NOMO-1 treated with DMSO at 0.1 percent for 48 hours (cell line): ENCODE measurements around the gene TFDP2.
"Not testable (repeated sequence)": the region's sequence is repeated elsewhere in the genome, so short reads cannot be mapped to it uniquely, and the experiment has no call there.

ENCODE experiments used
- DNase-seq: peaks from one replicate; lab custom pipeline; 2025; ENCODE audit not compliant: unreplicated experiment; lab: John Stamatoyannopoulos, UW

Gene TFDP2

DNA sequence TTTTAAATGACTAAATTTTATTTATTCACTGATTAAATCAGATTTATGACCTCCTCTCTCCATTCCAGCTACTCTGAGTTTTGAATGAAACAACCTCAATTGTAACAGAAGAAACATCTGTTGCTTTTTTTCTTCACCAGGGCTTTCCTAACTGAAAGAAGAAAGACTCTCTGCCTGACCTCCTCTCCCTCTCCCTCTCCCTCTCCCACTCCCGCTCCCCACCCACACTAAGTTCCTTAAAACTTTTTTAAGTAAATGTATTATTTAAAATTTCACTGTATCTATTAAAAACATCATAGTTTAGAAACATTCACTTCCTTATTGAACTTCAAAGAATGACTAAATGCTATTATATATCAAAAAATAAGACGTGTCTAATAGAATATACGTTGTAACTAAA, 122.0 kb downstream of the TFDP2 start:
- DNase-seq, result no peak

DNA sequence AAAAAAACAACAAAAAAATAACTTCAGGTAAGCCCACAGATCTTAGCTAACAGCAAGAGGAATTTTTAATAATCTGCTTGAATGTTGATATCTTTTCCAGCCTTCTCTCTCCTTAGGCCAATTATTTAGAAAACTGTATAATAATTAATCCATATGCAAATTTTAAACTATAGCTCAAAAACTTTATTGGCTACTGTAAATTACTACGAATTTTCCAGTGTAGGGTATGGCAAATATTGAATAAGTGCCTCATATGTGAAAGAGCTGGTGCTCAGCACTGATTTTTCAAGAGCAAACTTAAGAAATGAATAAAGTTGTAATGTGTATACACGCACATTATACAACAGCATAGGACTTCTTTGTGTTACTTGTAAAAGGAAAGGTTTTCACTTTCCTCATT, 123.0 kb downstream of the TFDP2 start:
- DNase-seq, result no peak

DNA sequence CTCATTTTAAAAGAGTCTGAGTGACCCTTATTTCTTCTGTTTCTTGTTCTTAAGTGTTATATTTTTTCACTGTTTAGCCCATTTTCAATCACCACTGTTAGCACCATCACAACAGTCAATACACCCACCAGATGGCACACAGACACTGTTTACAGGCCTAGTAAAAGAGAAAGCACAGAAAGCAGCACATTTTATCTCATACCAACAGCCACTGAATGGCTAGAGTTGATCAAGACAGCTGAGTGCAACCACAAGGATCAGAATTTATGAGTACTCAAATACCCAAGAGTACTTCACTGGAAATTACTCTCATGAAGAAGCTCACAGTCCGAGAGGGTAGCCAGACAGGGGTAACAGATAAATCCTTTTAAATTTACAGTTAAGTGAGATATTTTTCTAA, 127.0 kb downstream of the TFDP2 start:
- DNase-seq, result no peak

DNA sequence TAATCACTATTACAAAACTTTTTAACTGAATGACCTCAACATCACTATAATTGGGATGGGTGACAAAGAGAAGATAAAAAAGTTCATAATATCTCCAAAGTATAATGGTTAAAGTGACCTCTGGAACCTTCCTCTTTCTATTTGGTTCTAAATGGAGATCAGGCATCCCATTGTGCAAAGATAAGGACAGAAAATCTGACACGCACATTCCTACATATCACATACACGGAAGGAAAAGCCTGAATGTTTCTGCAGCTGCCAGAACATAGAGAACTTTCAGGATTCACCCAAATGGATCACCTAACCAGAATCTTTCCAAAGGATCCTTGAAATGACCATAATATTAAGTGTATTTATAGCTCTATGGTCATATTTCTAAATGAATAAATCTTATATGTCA, 128.2 kb downstream of the TFDP2 start:
- DNase-seq, result peak; percentile 6

- DNase-seq, result peak; percentile 63
These were observed 129.5 kb downstream of the TFDP2 start for GRCh38 chr3:142019794-142020320.

DNA sequence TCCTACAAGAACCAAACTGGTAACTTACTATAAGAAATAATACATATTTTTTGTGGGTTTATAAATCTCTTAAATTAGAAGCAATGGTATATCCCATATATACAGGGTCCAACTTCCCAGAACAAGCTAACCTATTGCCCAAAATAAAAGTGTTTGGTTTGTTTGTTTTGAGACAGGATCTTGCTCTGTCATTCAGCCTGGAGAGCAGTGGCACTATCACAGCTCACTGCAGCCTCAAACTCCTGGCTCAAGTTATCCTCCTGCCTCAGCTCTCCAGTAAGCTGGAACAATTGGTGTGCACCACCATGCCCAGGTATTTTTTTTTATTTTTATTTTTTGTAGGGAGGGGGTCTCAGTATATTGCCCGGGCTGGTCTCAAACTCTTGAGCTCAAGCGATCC, 135.4 kb downstream of the TFDP2 start:
- no peak for DNase-seq

GRCh38 chr3:142013326-142013980, 135.9 kb downstream of the TFDP2 start:
- no peak for DNase-seq

- no peak for DNase-seq
These were observed 140.3 kb downstream of the TFDP2 start for GRCh38 chr3:142009029-142009428.

DNA sequence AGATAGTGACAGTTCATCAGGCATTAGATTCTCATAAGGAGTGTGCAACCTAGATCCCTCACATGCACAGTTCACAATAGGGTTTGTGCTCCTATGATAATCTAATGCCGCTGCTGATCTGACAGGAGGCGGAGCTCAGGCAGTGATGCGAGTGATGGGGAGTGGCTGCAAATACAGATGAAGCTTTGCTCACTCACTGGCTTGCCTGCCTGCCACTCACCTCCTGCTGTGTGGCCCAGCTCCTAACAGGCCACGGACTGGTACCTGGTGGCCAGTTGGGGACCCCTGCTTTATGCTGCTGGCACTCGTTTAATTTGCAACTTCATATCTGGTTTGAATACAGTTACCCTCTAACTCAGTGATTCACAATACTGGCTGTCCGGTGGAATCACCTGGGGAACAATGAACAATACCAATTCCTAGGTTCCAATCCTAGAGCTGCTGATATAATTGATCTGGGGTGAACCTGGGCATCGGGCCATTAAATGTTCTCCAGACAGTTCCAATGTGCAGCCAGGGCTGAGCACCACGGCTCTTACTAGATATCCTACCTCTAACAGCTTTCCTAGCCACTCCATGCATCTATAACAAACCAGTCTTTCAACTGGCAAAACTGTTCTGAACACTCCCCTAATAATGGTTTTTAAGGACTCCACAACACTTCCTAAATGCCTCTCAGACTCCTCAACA, 141.5 kb downstream of the TFDP2 start:
- no peak for DNase-seq

GRCh38 chr3:142004957-142005356, 144.4 kb downstream of the TFDP2 start:
- DNase-seq, result not testable (repeated sequence)

DNA sequence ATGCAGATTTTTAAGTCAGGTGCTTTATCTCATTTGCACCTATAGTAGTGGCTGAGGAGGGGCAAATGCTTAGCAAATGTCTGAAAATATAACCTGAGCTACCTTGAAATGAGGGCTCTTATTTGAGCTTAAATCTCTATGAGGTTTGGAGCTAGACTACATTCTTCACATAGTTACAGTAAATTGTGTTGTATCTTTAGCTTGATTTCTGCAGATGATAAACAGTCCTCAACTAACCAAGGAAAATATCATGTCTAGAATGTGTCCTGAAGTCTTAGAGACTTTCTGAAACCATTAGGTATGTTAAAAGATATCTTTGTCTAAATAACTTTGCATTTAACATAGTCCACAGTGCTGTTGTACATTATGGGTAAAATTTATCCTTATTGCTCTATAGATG, 145.3 kb downstream of the TFDP2 start:
- no peak for DNase-seq

DNA sequence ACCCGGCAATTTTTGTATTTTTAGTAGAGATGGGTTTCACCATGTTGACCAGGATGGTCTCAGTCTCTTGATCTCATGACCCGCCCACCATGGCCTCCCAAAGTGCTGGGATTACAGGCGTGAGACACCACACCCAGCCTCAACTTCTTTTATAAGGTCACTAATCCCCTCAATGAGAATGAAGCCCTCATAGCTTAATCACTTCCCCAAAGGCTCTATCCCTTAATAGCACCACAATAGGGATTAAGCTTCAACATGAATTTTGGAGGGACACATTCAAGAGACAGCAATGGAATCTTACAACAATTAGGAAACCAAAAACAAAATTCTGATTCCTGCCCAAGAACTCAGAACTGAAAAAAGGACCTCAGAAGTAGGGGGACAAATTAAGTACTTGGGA, 146.1 kb downstream of the TFDP2 start:
- no peak for DNase-seq

- DNase-seq, result no peak
These were observed 148.9 kb downstream of the TFDP2 start for GRCh38 chr3:142000325-142000870.

DNA sequence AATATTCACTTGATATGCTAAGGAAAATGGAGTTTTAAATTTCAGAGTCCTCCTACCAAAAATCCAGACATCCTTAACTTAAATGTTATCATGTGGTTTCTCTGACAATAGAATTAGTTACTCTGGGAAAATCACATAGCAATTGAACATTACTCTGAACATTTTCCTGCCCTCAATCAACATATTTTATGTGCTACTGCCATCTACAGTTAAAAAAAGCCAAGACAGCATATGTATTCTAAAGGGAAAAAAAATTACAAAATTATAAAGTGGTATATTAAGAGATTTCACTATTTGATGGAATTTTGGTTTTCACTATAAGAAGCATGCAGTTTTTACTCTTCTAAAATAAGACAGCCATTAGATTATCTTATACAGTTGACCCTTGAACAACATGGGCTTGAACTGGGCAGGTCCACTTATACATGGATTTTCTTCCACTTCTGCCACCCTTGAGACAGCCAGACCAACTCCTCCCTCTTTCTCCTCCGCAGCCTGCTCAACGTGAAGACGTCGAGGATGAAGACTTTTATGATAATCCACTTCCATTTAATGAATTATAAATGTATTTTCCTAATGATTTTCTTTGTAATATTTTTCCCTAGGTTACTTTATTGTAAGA, 150.6 kb downstream of the TFDP2 start:
- DNase-seq, result no peak

DNA sequence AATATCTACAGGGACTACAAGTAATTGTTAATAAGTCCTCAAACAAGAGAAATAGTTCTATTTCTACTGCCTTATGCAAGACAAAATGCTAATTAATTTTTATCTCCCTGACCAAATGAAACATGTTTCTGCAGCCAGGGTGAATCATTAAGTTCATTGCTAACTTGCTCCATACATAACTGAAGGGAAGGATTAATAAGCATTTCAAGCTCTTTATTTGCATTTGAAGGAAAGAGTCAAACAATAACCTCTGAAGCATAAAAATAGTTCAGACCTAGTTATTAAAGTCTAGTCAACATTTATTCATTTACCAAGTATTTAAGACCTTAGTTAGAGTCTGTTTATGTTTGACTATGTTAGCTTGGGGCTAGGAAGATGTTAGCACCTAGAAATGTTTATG, 152.9 kb downstream of the TFDP2 start:
- DNase-seq, result no peak

- DNase-seq, result peak; percentile 74
These were observed 154.5 kb downstream of the TFDP2 start for GRCh38 chr3:141994856-141995255.

DNA sequence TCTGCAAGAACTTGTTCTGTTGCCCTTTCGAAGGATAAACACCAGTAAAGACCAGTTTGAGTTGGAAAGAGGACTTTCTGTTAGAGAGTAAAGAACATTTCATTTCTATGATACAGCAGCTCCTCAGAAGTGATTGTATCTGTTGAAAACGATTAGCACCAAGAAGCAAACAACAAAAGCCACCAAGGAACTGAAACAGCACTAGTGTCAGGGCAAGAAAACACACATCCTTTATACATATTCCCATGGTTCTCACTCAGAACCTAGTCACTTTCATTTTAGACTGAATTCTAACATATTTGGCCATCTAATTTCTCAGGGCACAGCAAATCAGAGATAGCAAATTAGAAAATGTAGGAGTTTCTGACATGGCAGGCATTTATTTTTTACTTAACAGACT, 156.8 kb downstream of the TFDP2 start:
- peak; percentile 29 for DNase-seq

- no peak for DNase-seq
These were observed 162.7 kb downstream of the TFDP2 start for GRCh38 chr3:141986548-141987107.

DNA sequence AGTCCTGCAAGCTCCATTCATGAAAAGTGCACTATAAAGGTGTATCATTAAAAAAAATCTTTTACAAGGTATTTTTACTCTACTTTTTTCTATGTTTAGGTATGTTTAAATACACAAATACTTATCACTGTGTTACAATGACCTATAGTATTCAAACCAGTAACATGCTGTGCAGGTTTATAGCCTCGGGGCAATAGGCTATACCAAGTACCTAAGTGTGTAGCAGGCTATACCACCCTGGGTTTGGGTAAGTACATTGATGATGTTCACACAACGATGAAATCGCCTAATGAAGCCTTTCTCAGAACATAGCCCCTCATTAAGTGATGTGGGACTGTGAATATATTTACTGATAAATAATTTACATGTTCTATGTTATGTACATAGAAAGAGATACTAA, 168.3 kb downstream of the TFDP2 start:
- DNase-seq, result no peak

DNA sequence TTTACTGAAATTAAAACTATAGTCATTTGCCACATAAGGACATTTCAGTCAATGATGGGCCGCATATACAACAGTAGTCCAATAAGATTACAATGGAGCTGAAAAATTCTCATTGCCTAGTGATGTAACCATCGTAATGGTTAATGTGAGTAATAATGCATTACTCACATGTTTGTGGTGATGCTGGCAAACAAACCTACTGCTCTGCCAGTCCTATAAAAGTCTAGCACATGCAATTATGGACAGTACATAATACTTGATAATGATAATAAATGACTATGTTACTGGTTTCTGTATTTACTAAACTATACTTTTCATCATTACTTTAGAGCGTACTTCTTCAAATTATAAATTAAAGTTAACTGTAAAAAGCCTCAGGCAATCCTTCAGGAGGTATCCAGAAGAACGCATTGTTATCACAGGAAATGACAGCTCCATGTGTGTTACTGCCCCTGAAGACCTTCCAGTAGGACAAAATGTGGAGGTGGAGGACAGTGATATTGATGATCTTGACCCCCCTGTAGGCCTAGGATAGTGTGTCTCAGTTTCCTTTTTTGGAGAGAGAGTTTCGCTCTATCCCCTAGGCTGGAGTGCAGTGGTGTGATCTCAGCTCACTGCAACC, 170.2 kb downstream of the TFDP2 start:
- DNase-seq, result no peak

- DNase-seq, result not testable (repeated sequence)
These were observed 174.6 kb downstream of the TFDP2 start for GRCh38 chr3:141974777-141975176.
